ENCODE measurements around the gene RNF181.
A peak's percentile ranks its signal among the peaks of the same experiment; 100 is the strongest.
"Not testable (repeated sequence)": the region's sequence is repeated elsewhere in the genome, so short reads cannot be mapped to it uniquely, and the experiment has no call there.

RNF181 gene

DNA sequence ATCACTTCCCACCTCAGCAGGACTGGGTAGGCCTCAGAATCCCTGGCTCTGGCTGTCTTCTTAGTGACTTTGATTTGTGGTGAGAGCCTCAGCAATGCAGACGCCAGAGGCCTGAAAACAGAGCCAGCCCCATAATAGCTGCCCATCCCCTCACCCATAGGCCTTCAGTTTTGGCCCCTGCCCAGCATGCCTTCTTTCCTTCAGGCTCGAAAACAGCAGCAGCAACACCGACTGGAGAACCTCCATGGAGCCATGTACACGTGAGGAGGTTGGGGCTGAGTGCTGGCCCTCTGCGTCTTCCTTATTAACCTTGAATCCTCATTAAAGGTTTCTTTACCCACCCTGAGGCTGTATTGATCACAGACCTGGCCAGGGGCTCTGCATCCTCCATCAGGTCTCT is 1.7 kb downstream of the RNF181 start:
- DNase-seq = no peak

DNA sequence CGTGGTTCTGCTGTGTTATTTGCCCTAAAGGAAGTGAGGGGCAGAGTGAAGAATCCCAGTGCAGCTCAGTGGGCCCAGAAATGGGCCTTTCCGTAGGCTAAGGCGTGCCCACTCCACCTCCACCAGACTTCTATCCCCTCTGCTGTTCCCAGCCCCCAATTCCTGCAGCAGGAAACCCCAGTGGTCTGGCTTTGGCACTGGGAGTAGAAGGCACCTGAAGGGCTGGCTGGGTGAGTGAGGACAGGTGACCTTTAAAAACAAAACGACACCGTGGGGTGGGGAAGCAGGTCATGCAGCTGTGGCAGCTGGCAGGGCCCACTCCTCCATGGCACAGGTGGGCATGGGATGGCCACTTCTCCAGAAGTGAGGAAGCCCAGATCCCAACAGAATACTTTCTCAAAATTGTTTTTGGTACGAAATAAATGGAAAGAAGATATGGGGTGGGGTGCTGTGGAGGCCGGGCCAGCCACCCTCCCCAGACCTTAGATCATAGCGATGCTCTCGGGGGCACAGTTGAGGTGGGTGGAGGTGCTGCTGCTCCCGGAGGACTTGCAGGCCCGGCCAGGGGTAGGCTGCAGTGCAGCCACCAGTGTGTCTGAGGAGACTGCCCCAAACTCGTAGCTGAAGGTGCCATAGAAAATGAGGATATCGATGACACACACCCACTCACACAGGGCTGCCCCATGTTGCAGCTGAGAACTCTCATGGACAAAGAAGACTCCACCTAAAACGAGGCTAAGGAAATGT is 3.2 kb downstream of the RNF181 start:
- no peak for DNase-seq

DNA sequence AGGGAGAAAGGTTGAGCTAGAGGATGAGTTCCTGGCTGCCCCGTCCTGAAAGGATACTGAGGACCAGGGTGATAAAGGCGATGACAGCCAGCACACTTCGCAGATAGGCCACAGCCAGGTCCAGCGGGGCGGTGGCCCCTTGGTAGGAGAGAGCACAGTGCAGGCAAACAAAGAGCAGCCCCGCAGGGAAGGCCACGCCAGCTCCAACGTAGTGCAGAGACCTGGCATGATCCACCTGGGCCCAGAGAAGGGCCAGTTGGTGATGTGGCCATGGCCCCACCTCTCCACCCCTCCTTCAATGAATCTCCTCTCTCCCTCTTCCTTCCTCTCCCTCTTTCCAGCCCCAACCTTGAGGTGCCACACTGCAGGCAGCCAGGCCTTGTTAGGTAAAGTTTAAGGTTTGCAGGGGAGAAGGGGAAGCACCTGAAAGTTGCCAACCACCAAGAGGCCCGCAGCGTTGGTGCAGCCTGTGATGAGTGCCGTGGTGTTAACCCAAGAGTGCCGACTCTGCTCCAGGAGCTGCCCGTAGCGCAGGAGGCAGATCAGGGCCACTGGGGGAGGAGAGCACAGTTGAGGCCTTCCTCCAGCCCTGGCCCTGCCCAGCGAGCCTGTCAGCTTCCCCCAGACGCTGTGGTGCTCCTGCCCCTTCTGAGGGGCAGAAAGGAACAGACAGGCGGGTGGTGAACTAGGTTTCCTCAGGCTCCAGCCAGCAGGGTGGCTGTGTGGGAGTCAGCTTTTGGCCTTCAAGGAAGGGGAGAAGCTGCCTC is 4.1 kb downstream of the RNF181 start:
- no peak for DNase-seq

DNA sequence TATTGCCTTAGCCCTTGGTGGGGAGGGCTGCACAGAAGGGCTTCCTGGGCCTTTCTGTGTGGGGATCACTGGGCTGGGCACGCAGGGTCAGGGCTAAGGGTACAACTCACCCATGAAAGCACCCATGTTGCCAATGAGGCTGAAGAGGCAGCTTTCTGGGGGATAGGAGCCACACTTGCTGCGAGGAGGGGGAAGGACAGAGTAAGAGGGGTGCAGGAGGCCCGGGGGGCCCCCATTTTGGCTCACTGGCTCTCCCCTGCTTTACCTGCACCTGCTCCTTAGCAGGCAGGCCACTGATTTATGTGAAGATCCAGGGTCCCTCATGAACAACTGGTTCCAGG is 4.7 kb downstream of the RNF181 start:
- DNase-seq = no peak

- no peak for DNase-seq
Observed at GRCh38 chr2:85600951-85601770, 5.6 kb downstream of the RNF181 start.

DNA sequence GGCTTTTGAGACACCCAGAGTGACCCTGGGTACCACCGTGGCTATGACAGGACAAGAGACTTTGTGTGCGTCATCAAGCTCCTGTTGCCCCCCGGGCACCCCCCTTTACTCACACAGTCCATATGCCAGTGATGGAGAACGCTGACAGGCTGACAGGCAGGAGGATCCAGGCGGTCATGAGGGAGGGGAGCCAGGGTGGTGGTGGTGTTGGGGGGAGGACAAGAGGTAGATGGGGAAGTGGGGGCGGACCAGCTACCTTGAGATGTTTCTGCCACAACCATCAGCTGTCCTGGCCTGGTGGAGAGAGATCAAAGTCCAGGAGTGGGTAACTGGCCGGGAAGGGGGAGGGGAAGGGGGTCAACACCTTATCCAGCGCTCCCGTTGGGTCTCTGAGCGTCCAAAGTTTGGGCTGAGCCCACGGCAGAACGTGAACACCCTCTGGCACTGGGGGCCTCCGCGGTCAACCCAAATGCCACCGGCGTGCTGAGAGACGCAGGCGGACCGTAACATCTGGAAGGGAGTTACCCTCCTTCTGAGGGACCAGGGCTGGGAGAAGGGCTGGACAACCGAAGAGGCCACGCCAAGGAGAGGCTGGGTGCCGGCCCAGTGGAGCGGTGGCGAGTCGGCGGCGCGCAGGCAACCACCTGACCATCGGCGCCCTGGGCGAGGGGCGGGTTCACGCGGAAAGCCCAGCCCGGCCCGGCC is 6.4 kb downstream of the RNF181 start:
- DNase-seq = no peak

DNA sequence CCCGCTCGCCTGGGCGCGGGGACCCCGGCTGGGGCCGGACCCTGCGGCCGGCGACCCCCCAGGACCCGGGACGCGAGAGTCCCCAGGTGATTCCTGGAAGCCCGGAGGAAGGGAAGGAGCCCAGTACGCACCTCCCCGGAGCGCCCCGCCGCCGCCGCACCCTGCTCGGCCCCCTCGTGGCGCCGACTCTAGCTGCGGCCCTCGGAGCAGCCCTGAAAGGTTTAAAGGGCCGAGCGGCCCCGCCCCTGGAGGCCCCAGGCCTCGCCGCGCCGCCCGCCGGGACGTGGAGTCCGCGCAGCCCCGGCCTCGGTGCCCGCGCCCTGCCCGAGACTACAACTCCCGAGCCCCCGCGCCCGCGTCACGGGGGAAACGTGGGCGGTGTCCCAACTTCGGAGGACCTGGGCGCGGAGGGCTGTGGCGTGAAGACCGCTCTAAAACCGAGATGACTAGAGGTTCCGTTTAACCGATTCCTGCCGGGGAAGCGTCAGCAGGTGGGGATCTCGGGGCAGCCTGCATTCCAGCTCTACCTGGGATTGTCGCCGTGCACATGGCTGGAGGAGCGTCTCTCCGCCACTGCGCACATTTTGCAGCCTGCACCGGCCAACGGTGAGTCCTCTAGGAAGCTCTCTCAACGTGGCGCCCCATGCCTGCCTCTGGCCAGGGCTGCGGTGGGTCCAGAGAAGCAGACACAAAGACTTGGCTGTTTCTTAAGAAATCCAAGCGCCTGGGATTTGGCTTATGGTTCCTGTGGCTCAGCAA is 7.1 kb downstream of the RNF181 start, which contains the start of gene TMEM150A:
Gene TMEM150A (minus strand): TSS at position 223 of the 759 bp plus-strand sequence. CDS start 750 bp downstream, outside the sequence.
- DNase-seq = peak; percentile 86

DNA sequence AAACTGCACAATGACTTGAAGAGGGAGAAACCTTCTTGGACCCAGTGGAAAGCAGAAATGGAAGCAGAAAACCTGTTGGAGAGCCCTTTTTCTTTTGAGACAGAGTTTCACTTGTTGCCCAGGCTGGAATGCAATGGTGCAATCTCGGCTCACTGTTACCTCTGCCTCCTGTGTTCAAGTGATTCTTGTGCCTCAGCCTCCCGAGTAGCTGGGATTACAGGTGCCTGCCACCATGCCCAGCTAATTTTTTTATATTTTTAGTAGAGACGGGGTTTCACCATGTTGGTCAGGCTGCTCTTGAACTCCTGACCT is 8.5 kb downstream of the RNF181 start:
- DNase-seq = not testable (repeated sequence)

DNA sequence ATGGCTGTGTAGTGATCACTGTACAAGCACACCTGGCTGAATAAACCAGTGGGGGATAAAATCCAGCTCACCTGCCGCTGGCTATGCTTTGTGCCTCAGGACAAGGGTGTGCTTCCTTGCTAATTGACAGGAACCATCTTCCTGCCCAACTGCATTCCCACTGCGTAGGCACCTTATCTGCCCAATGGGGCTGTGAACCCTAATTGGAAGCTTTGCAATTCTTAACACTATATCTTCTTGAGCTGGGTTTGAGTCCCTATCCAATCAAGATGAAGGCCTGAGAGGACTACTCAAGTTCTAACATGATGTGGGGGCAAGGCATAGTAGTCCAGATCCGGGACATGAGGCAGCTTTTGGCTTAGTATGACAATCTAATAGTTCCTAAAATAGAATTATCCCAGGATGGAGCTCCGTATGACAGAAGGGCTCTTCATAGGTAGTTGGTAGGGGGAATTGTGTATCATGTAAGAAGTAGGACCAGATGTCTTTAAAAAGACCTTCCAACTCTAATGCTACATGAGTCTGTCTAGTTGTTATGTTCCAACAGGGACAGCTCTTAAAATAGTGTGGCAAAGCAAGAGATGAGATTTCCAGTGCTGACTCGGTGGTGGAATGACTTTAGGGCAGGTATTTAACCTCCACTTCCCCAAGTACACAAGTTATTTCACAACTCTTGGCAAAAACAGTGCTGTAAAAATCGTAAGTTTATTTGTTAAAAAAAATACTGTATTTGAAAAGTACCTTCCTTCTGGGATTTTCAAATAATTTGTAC is 9.2 kb downstream of the RNF181 start:
- no peak for DNase-seq

DNA sequence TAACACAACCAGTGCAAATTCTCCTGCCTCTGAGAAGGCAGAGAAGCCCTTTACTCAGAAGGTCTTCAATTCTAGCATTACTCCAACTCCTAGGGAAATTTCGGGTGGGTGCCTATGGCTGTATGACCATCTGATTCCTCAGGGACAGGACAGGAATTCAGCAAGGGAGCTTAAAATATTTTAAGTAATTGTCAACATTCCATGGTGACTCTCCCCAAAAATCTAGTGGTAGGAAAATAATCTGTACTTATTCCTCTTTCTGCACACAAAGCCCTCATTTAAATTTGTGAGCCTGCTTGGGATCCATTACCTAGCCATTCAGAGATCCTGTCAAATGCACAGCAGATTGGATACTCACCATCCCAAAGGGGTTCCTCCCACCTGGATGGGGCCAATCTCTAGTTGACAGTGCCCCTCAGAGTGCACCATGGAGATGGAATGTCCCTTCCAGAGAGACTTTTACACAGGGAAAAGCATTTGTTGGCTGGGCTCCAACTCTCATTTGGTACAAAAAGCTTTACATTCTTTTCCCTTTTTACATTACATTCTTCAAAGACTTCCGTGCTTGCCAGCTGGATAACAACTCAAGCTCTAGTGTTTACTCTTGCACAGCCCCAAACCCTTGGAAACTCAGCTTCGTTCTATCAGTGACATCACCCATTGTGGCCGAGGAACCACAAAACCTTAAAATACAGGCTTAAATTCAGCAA is 10.0 kb downstream of the RNF181 start:
- no peak for DNase-seq

GRCh38 chr2:85606116-85606455 is 10.5 kb downstream of the RNF181 start:
- no peak for DNase-seq

- DNase-seq = no peak
Observed at GRCh38 chr2:85607268-85608215, 12.0 kb downstream of the RNF181 start.

GRCh38 chr2:85611217-85611704 is 15.7 kb downstream of the RNF181 start:
- no peak for DNase-seq

- peak; percentile 74 for DNase-seq
Observed at GRCh38 chr2:85611705-85612587, 16.4 kb downstream of the RNF181 start, which contains the start of gene C2orf68. C2orf68 (minus strand) TSS chr2:85612066; CDS start chr2:85611984, 82 bp downstream.

- no peak for DNase-seq
Observed at GRCh38 chr2:85613717-85614515, 18.4 kb downstream of the RNF181 start.

DNA sequence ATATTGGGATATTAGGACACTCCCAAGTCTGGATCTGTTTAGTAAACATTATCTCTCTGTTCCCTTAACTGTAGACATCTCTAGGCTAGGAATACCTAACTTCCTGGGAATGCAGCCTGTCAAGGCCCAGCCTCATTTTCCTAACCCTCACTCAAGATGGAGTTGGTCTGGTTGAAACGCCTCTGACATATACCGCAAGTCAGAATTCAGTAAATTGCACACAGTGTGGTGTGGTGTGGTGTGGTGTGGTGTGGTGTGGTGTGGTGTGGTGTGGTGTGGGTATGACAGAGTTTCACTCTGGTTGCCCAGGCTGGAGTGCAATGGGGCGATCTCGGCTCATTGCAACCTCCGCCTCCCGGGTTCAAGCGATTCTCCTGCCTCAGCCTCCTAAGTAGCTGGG is 19.2 kb downstream of the RNF181 start:
- not testable (repeated sequence) for DNase-seq

- no peak for DNase-seq
Observed at GRCh38 chr2:85615413-85615728, 19.8 kb downstream of the RNF181 start.
